Skeletal muscle tissue (tissue), 4 donors: Measurements from ENCODE around the gene ABCA7. TPM values are rescaled to one million over a fixed set of nuclear protein-coding genes. Genes with fewer than 3 reads are reported as not detected.

Experiments used
- H3K27ac ChIP-seq: one replicate; pipeline ENCODE4 v1.7.0; 2013; ENCODE audit warnings: mild to moderate bottlenecking, low read depth, low read length, inconsistent platforms
- H3K27me3 ChIP-seq, 3 donors: one replicate each; pipeline ENCODE4 v1.7.0; 2013; ENCODE audit warnings: low read length in 3 of 3; ENCODE audit not compliant: control insufficient read depth in 3 of 3, insufficient read depth in 3 of 3
- H3K36me3 ChIP-seq, 3 donors: one replicate each; pipeline ENCODE4 v1.7.0; 2013; ENCODE audit warnings: low read length in 3 of 3; ENCODE audit not compliant: control insufficient read depth in 3 of 3, insufficient read depth in 3 of 3
- H3K4me1 ChIP-seq, 3 donors: one replicate each; pipeline ENCODE4 v1.7.0; 2013; ENCODE audit warnings: low read length in 3 of 3, mild to moderate bottlenecking in 3 of 3; ENCODE audit not compliant: control insufficient read depth in 3 of 3, insufficient read depth in 3 of 3
- H3K4me3 ChIP-seq, 3 donors: one replicate each; pipeline ENCODE4 v1.7.0; 2013; ENCODE audit warnings: low read length in 3 of 3
- H3K9ac ChIP-seq, 3 donors: one replicate each; pipeline ENCODE4 v1.7.0; 2013; ENCODE audit warnings: low read length in 3 of 3, mild to moderate bottlenecking in 3 of 3, moderate library complexity in 2 of 3, low read depth in 1 of 3
- H3K9me3 ChIP-seq, 3 donors: one replicate each; pipeline ENCODE4 v1.7.0; 2013; ENCODE audit warnings: low read length in 3 of 3; ENCODE audit not compliant: control insufficient read depth in 3 of 3
- total RNA-seq: library from RNA; depleted of rRNA; stranded (reverse); fragments of >200 nt; gene quantifications from one replicate; pipeline ENCODE4 v1.2.3, GENCODE V29; 2014
- donor health status: Osteomylitis.

Gene ABCA7
- total RNA-seq, 1 donor from 2014 or later = 6.8 TPM

- Histone ChIP-seq H3K9me3 (no peaks in the 10 kb centered on the region), H3K27me3 (no peaks in the 10 kb centered on the region), H3K4me3 (no peak overlapping the region), H3K27ac (no peak overlapping the region), H3K9ac (no peak overlapping the region), H3K36me3 (peaks cover 6 to 32% (median 15%) of the 10 kb centered on the region in 3 donors), H3K4me1 (peaks cover 19 to 37% (median 21%) of the 10 kb centered on the region in 3 donors)
Observed at GRCh38 chr19:1107661-1108261, 67.9 kb downstream of the ABCA7 start.

GRCh38 chr19:1108291-1109031, 68.6 kb downstream of the ABCA7 start:
- Histone ChIP-seq H3K36me3 (peaks cover 6 to 32% (median 15%) of the 10 kb centered on the region in 3 donors), H3K27me3 (no peaks in the 10 kb centered on the region), H3K9ac (no peak overlapping the region), H3K4me1 (peaks cover 14 to 36% (median 21%) of the 10 kb centered on the region in 3 donors), H3K27ac (no peak overlapping the region), H3K9me3 (no peaks in the 10 kb centered on the region), H3K4me3 (no peak overlapping the region)

GRCh38 chr19:1109032-1109551, 69.2 kb downstream of the ABCA7 start:
- no peak overlapping the region for H3K27ac ChIP-seq
- no peaks in the 10 kb centered on the region for H3K27me3 ChIP-seq
- H3K9me3 ChIP-seq = no peaks in the 10 kb centered on the region
- H3K36me3 ChIP-seq = peaks cover 8 to 35% (median 20%) of the 10 kb centered on the region in 3 donors
- peaks cover 17 to 40% (median 26%) of the 10 kb centered on the region in 3 donors for H3K4me1 ChIP-seq
- no peak overlapping the region for H3K9ac ChIP-seq
- no peak overlapping the region for H3K4me3 ChIP-seq

GRCh38 chr19:1109697-1110671, 70.1 kb downstream of the ABCA7 start:
- no peaks in the 10 kb centered on the region for H3K9me3 ChIP-seq
- H3K27ac ChIP-seq = no peak overlapping the region
- H3K27me3 ChIP-seq = no peaks in the 10 kb centered on the region
- no peak overlapping the region for H3K4me3 ChIP-seq
- no peak overlapping the region for H3K9ac ChIP-seq
- peaks cover 11 to 36% (median 24%) of the 10 kb centered on the region in 3 donors for H3K36me3 ChIP-seq
- H3K4me1 ChIP-seq = peaks cover 17 to 42% (median 25%) of the 10 kb centered on the region in 3 donors

GRCh38 chr19:1110809-1111640, 71.1 kb downstream of the ABCA7 start:
- Histone ChIP-seq H3K9me3 (no peaks in the 10 kb centered on the region), H3K36me3 (peaks cover 12 to 37% (median 26%) of the 10 kb centered on the region in 3 donors), H3K27me3 (no peaks in the 10 kb centered on the region), H3K27ac (no peak overlapping the region), H3K9ac (no peak overlapping the region), H3K4me1 (peaks cover 10 to 31% (median 16%) of the 10 kb centered on the region in 3 donors), H3K4me3 (no peak overlapping the region)

GRCh38 chr19:1111641-1112267, 71.8 kb downstream of the ABCA7 start:
- Histone ChIP-seq H3K9ac (no peak overlapping the region), H3K36me3 (peaks cover 14 to 32% (median 24%) of the 10 kb centered on the region in 3 donors), H3K27ac (no peak overlapping the region), H3K27me3 (no peaks in the 10 kb centered on the region), H3K9me3 (no peaks in the 10 kb centered on the region), H3K4me3 (no peak overlapping the region), H3K4me1 (peaks cover 8 to 24% (median 16%) of the 10 kb centered on the region in 3 donors)

- peaks cover 20 to 29% (median 24%) of the 10 kb centered on the region in 3 donors for H3K36me3 ChIP-seq
- H3K4me3 ChIP-seq = no peak overlapping the region
- H3K27ac ChIP-seq = peak overlapping the region; percentile 83
Observed at GRCh38 chr19:1112268-1113029, 72.5 kb downstream of the ABCA7 start.

More at GRCh38 chr19:1112268-1113029, 72.5 kb downstream of the ABCA7 start:
- Histone ChIP-seq H3K4me1 (peaks cover 8 to 20% (median 16%) of the 10 kb centered on the region in 3 donors), H3K9me3 (no peaks in the 10 kb centered on the region), H3K27me3 (no peaks in the 10 kb centered on the region), H3K9ac (peak overlapping the region in 1 of 3 donors; percentile 45)
